Measurements from ENCODE around the gene RABGAP1. TPM values are rescaled to one million over a fixed set of nuclear protein-coding genes. Genes with fewer than 3 reads are reported as not detected.

RABGAP1 gene
- 52.1 and 55.4 TPM in 2 replicates for total RNA-seq (2022)
- percentile 93 among the genes with signal in this experiment for Bru-seq, nascent RNA
- percentile 88 among the genes with signal in this experiment for BruChase-seq, experiment 1, labeled RNA remaining after a 2-hour chase
- BruChase-seq, experiment 2, labeled RNA remaining after a 6-hour chase: percentile 85 among the genes with signal in this experiment
- long read RNA-seq, full-length matches to known transcripts: 7 of 42 reads
- long read RNA-seq, partial matches to known transcripts: 13 of 42 reads
- long read RNA-seq, other reads (novel, unspliced or antisense): 22 of 42 reads

- H3K4me1 Mint-ChIP-seq (ENCODE audit: low read depth, unreplicated experiment): peaks cover 14% of the 10 kb centered on the region
- no peaks in the 10 kb centered on the region for H3K9me3 Mint-ChIP-seq (ENCODE audit: unreplicated experiment)
- no TSS peak for BruUV-seq (replicated peaks)
- H3K4me3 ChIP-seq (ENCODE audit: low read depth, low read length): peak within 1 kb of the TSS; percentile 80
- no peaks in the 10 kb centered on the region for H3K27me3 Mint-ChIP-seq (ENCODE audit: insufficient read depth, unreplicated experiment)
- H3K36me3 Mint-ChIP-seq (ENCODE audit: insufficient read depth, unreplicated experiment): peaks cover 57% of the 10 kb centered on the region
- DNase-seq: peak; percentile 98 to 99
- no peaks in the 10 kb centered on the region for H3K9me3 ChIP-seq
- peaks cover 1% of the 10 kb centered on the region; the same call in 1 of the 2 replicates for H3K36me3 ChIP-seq (ENCODE audit: control insufficient read depth, insufficient read depth, low read length)
- no peaks in the 10 kb centered on the region for H3K27me3 ChIP-seq (replicated peaks; ENCODE audit: control insufficient read depth, insufficient read depth, low read length)
- peak within 1 kb of the TSS; percentile 94 for H3K4me3 Mint-ChIP-seq (ENCODE audit: unreplicated experiment)
- peak within 1 kb of the TSS; percentile 87 for H3K27ac Mint-ChIP-seq (ENCODE audit: unreplicated experiment)
- ChIA-PET POLR2A (interaction anchor here (0.5 to 1.8 kb wide), 14 partner anchors 9 to 749 kb away, joined by 3 to 36 read pairs (median 6); partner anchors contain the start of genes MRRF, PDCL, RBM18 and RC3H2), CTCF (interaction anchor here (0.7 kb wide), 2 partner anchors 10 to 28 kb away, joined by 3 to 4 read pairs; partner anchors contain the start of genes ZBTB26 and ZBTB6)
- TF ChIP-seq CTCF (IDR thresholded peaks at IDR 0.05; ENCODE audit: insufficient read depth in 1 of 2, low read depth in 1 of 2, low read length in 1 of 2, severe bottlenecking in 1 of 2, unreplicated experiment in 1 of 2): no peak
- H3K4me1 ChIP-seq: peaks cover 9% of the 10 kb centered on the region; the same call in 1 of the 2 replicates
- intact Hi-C loops (cut with micrococcal nuclease; ENCODE audit: unreplicated experiment): loop anchor here (1.0 kb wide), 3 partner anchors 10 to 36 kb away; partner anchors contain the start of genes RC3H2, ZBTB26 and ZBTB6
Observed at GRCh38 chr9:122940749-122941581, at the start of gene RABGAP1. Gene RABGAP1 (plus strand): TSS chr9:122941020. CDS start chr9:122957060, 16,040 bp downstream.

GRCh38 chr9:122897969-122898368 lies 42.9 kb upstream of the RABGAP1 start:
- CTCF ChIA-PET: interaction anchor here (0.7 kb wide), 1 partner anchor 62 kb away, joined by 7 read pairs; no protein-coding TSS in a partner anchor
- Histone ChIP-seq H3K36me3 (ENCODE audit: control insufficient read depth, insufficient read depth, low read length) (no peaks in the 10 kb centered on the region), H3K4me1 (no peaks in the 10 kb centered on the region; the same call in 1 of the 2 replicates), H3K27me3 (replicated peaks; ENCODE audit: control insufficient read depth, insufficient read depth, low read length) (no peaks in the 10 kb centered on the region), H3K9me3 (no peaks in the 10 kb centered on the region), H3K4me3 (ENCODE audit: low read depth, low read length) (no peak overlapping the region)
- Mint-ChIP-seq H3K36me3 (ENCODE audit: insufficient read depth, unreplicated experiment) (peaks cover 46% of the 10 kb centered on the region), H3K9me3 (ENCODE audit: unreplicated experiment) (no peaks in the 10 kb centered on the region), H3K27ac (ENCODE audit: unreplicated experiment) (no peak overlapping the region), H3K27me3 (ENCODE audit: insufficient read depth, unreplicated experiment) (no peaks in the 10 kb centered on the region), H3K4me1 (ENCODE audit: low read depth, unreplicated experiment) (peaks cover 8% of the 10 kb centered on the region), H3K4me3 (ENCODE audit: unreplicated experiment) (no peak overlapping the region)
- TF ChIP-seq CTCF (IDR thresholded peaks at IDR 0.05; ENCODE audit: insufficient read depth in 1 of 2, low read depth in 1 of 2, low read length in 1 of 2, severe bottlenecking in 1 of 2, unreplicated experiment in 1 of 2): no peak
- POLR2A ChIA-PET: interaction anchor here (0.7 kb wide), 1 partner anchor 1768 kb away, joined by 12 read pairs; no protein-coding TSS in a partner anchor
- intact Hi-C loops (cut with micrococcal nuclease; ENCODE audit: unreplicated experiment): no loop called here
- no peak for DNase-seq
- BruUV-seq (replicated peaks): no TSS peak

- no peak for DNase-seq
- Mint-ChIP-seq H3K9me3 (ENCODE audit: unreplicated experiment) (no peaks in the 10 kb centered on the region), H3K36me3 (ENCODE audit: insufficient read depth, unreplicated experiment) (peaks cover 40% of the 10 kb centered on the region), H3K27ac (ENCODE audit: unreplicated experiment) (no peak overlapping the region), H3K4me1 (ENCODE audit: low read depth, unreplicated experiment) (no peaks in the 10 kb centered on the region), H3K27me3 (ENCODE audit: insufficient read depth, unreplicated experiment) (no peaks in the 10 kb centered on the region), H3K4me3 (ENCODE audit: unreplicated experiment) (no peak overlapping the region)
- no TSS peak for BruUV-seq (replicated peaks)
- intact Hi-C loops (cut with micrococcal nuclease; ENCODE audit: unreplicated experiment): no loop called here
- Histone ChIP-seq H3K4me1 (no peaks in the 10 kb centered on the region; the same call in 1 of the 2 replicates), H3K4me3 (ENCODE audit: low read depth, low read length) (no peak overlapping the region), H3K9me3 (no peaks in the 10 kb centered on the region), H3K36me3 (ENCODE audit: control insufficient read depth, insufficient read depth, low read length) (no peaks in the 10 kb centered on the region), H3K27me3 (replicated peaks; ENCODE audit: control insufficient read depth, insufficient read depth, low read length) (no peaks in the 10 kb centered on the region)
- TF ChIP-seq CTCF (IDR thresholded peaks at IDR 0.05; ENCODE audit: insufficient read depth in 1 of 2, low read depth in 1 of 2, low read length in 1 of 2, severe bottlenecking in 1 of 2, unreplicated experiment in 1 of 2): no peak
- POLR2A ChIA-PET: no interaction called here
- CTCF ChIA-PET: no interaction called here
Observed at GRCh38 chr9:122900791-122901190, 40.0 kb upstream of the RABGAP1 start.
